K562 (cell line): ENCODE measurements around the gene ST6GALNAC3. TPM values are rescaled to one million over a fixed set of nuclear protein-coding genes. Genes with fewer than 3 reads are reported as not detected.

Source experiments
- ATAC-seq: fragments of 200-7000 bp; cut with Tn5 transposase; 3 replicates; pipeline ENCODE4 v1.9.1; 2020; ENCODE audit warnings: moderate library complexity
- BruUV-seq: library from RNA; stranded (reverse); fragments of 400-500 nt; replicated peaks from 2 replicates; lab custom pipeline; 2021; lab: Mats Ljungman, UMichigan
- CTCF ChIA-PET: fragments of 300-600 bp; formaldehyde crosslinking; extraction: SDS; loops from one replicate; lab custom pipeline; 2021; ENCODE audit warnings: low intra/inter-chr PET ratio; lab: Yijun Ruan, JAX
- POLR2A ChIA-PET: fragments of 300-600, 350-650 bp; sonication (Branson Sonifier 250); formaldehyde crosslinking; extraction: SDS; loops from one replicate; lab custom pipeline; 2021; ENCODE audit warnings: antibody characterized with exemption, inconsistent platforms; lab: Yijun Ruan, JAX
- DNase-seq, 4 experiments: peaks; one replicate each; pipeline versions ENCODE4 v3.0.0 to v3.0.0-alpha.2; 2011 to 2018; ENCODE audit warnings: low spot score in 3 of 4, mixed read lengths in 3 of 4; ENCODE audit errors: extremely low read depth in 1 of 4
- FAIRE-seq: peaks from 2 replicates; lab custom pipeline; 2011; peaks lifted over from hg19 to GRCh38; lab: Jason Lieb, UNC
- H2AFZ ChIP-seq: 2 replicates; pipeline ENCODE4 v1.6.0; 2011; ENCODE audit warnings: low read depth, low read length, control low read depth, inconsistent platforms
- H3K27ac ChIP-seq: fragments of 200-600 bp; 3 replicates; pipeline ENCODE4 v1.8.0; 2011; ENCODE audit warnings: low read depth, mild to moderate bottlenecking, control low read depth, inconsistent platforms, low read length, moderate library complexity, mixed read lengths; ENCODE audit errors: extremely low read depth
- H3K27me3 ChIP-seq, 2 experiments: fragments of 300-600 bp in 1 of 2; 2 replicates in 1 of 2; 3 replicates in 1 of 2; pipeline versions ENCODE4 v1.6.0 to v1.8.0; 2011; ENCODE audit warnings: inconsistent platforms in 2 of 2, low read length in 2 of 2, mild to moderate bottlenecking in 1 of 2, mixed read lengths in 1 of 2, moderate library complexity in 1 of 2; ENCODE audit not compliant: control insufficient read depth in 2 of 2, insufficient read depth in 2 of 2
- H3K36me3 ChIP-seq: fragments of 300-600 bp; 3 replicates; pipeline ENCODE4 v1.8.0; 2011; ENCODE audit warnings: mild to moderate bottlenecking, low read length, inconsistent platforms; ENCODE audit not compliant: control insufficient read depth, insufficient read depth
- H3K4me1 ChIP-seq, 2 experiments: fragments of 200-600 bp in 1 of 2; replicated peaks in 1 of 2; 2 replicates in 1 of 2; 3 replicates in 1 of 2; pipeline versions ENCODE4 v1.5.1 to v1.8.0; 2011; ENCODE audit warnings: inconsistent platforms in 2 of 2, low read length in 2 of 2, mild to moderate bottlenecking in 1 of 2, mixed read lengths in 1 of 2, moderate library complexity in 1 of 2; ENCODE audit not compliant: control insufficient read depth in 2 of 2, insufficient read depth in 2 of 2
- H3K4me2 ChIP-seq: 2 replicates; pipeline ENCODE4 v1.6.1; 2011; ENCODE audit warnings: low read length, control low read depth, inconsistent platforms, mixed read lengths; ENCODE audit not compliant: insufficient read depth
- H3K4me3 ChIP-seq: fragments of 200-600 bp; sonication (generic), shearing (Covaris generic); 2 replicates; pipeline ENCODE4 v1.5.1; 2016; ENCODE audit warnings: control low read depth, inconsistent platforms
- H3K79me2 ChIP-seq: fragments of 200-600 bp; 3 replicates; pipeline ENCODE4 v1.8.0; 2011; ENCODE audit warnings: low read length, inconsistent platforms; ENCODE audit not compliant: control insufficient read depth, insufficient read depth
- H3K9ac ChIP-seq, 2 experiments: 2 replicates each; pipeline versions ENCODE4 v1.6.0 to v1.6.1; 2011; ENCODE audit warnings: low read depth in 2 of 2, low read length in 2 of 2, control low read depth in 1 of 2, inconsistent platforms in 1 of 2, mild to moderate bottlenecking in 1 of 2, mixed read lengths in 1 of 2; ENCODE audit not compliant: insufficient read depth in 1 of 2
- H3K9me1 ChIP-seq: one replicate; pipeline ENCODE4 v1.6.0; 2011; ENCODE audit warnings: inconsistent platforms, mild to moderate bottlenecking, low read length, moderate library complexity; ENCODE audit not compliant: control insufficient read depth, insufficient read depth
- H3K9me3 ChIP-seq: replicated peaks from 2 replicates; pipeline ENCODE4 v1.5.1; 2011; ENCODE audit warnings: low read depth, low read length, inconsistent platforms; ENCODE audit not compliant: control insufficient read depth, insufficient read depth
- H4K20me1 ChIP-seq: replicated peaks from 2 replicates; pipeline ENCODE4 v1.6.1; 2011; ENCODE audit warnings: low read length, inconsistent platforms, mixed read lengths; ENCODE audit not compliant: control insufficient read depth, insufficient read depth
- HNRNPL ChIP-seq: fragments of 200-400 bp; formaldehyde crosslinking; IDR thresholded peaks from 2 replicates; pipeline ENCODE4 v1.6.1; 2017; ENCODE audit warnings: low read depth, mild to moderate bottlenecking, low read length
- KDM1A ChIP-seq, 2 experiments: fragments of 450-650 bp; IDR thresholded peaks; 2 replicates each; pipeline ENCODE4 v1.6.1; 2016; ENCODE audit warnings: mild to moderate bottlenecking in 2 of 2
- NELFE ChIP-seq: IDR thresholded peaks from 2 replicates; pipeline ENCODE4 v1.6.1; 2011; ENCODE audit warnings: mild to moderate bottlenecking; ENCODE audit not compliant: insufficient read depth, insufficient read length
- RFX5 ChIP-seq: IDR thresholded peaks from 2 replicates; pipeline ENCODE4 v1.6.1; 2011; ENCODE audit warnings: low read depth, mild to moderate bottlenecking, improper control_type of control experiment, low read length
- TBL1XR1 ChIP-seq, 2 experiments: IDR thresholded peaks; 2 replicates each; pipeline ENCODE4 v1.6.1; 2012; ENCODE audit warnings: improper control_type of control experiment in 2 of 2, low read length in 2 of 2, mild to moderate bottlenecking in 1 of 2
- ZNF282 ChIP-seq: sonication (generic); formaldehyde crosslinking; IDR thresholded peaks from 2 replicates; pipeline ENCODE4 v1.8.1; 2023; ENCODE audit warnings: missing genetic modification reagents
- WGBS: fragments of 100-300 bp; shearing (Covaris generic); methylation state at CpG from one replicate; pipeline ENCODE4 v1.1.6; 2016; ENCODE audit warnings: low coverage, mixed read lengths; ENCODE audit not compliant: insufficient coverage; ENCODE audit errors: missing lambda C conversion rate; 5-methylcytosine and 5-hydroxymethylcytosine counted together
- in situ Hi-C: fragments of 300-500 bp; cut with MboI; formaldehyde crosslinking; loops from 4 replicates; pipeline ENCODE4 v1.15.0; 2018; ENCODE audit warnings: inconsistent platforms, mixed read lengths
- intact Hi-C: fragments of 100-400 bp; cut with micrococcal nuclease; formaldehyde crosslinking; loops from 2 replicates; pipeline ENCODE4 v1.14.2; 2022
- polyA plus RNA-seq, 8 experiments: library from polyadenylated mRNA; depleted of rRNA in 4 of 8; stranded (reverse) in 5 of 8; unstranded in 3 of 8; fragments of >200 nt; fragmentation: Nextera tagmentation in 2 of 8; fragmentation: Illumina TruSeq in 1 of 8; extraction: Ambion mirVana in 2 of 8; extraction: Trizol in 1 of 8; gene quantifications; 2 replicates each; pipeline versions ENCODE4 v1.2.1 to v1.2.3, GENCODE V29; 2011 to 2014; ENCODE audit warnings: inconsistent platforms in 1 of 8, missing spikeins in 1 of 8
- total RNA-seq, 7 experiments: library from RNA; depleted of rRNA in 6 of 7; stranded (reverse); fragments of >200 nt in 6 of 7; fragmentation: Illumina TruSeq in 2 of 7; extraction: Trizol in 2 of 7; gene quantifications; 2 replicates each; pipeline versions ENCODE4 v1.2.1 to v1.2.3, GENCODE V29; 2011 to 2021; ENCODE audit warnings: low replicate concordance in 1 of 7
- TF ChIP-seq, protein P1 (sequence below), 2 experiments: IDR thresholded peaks; 2 replicates each; pipeline ENCODE4 v1.6.1; 2011; ENCODE audit warnings: borderline replicate concordance in 1 of 2, control low read depth in 1 of 2, low read depth in 1 of 2, low read length in 1 of 2, mild to moderate bottlenecking in 1 of 2, mixed read lengths in 1 of 2, moderate library complexity in 1 of 2; ENCODE audit not compliant: insufficient read depth in 1 of 2, insufficient read length in 1 of 2, poor library complexity in 1 of 2, severe bottlenecking in 1 of 2; ENCODE audit errors: extremely low read depth in 1 of 2
- TF ChIP-seq, protein P2 (sequence below), 2 experiments: fragments of 450-650 bp in 1 of 2; IDR thresholded peaks; 2 replicates each; pipeline ENCODE4 v1.6.1; 2011 to 2017; ENCODE audit warnings: low read depth in 2 of 2, antibody characterized with exemption in 1 of 2, borderline replicate concordance in 1 of 2, low read length in 1 of 2, mild to moderate bottlenecking in 1 of 2, mixed read lengths in 1 of 2; ENCODE audit not compliant: control insufficient read depth in 1 of 2
- TF ChIP-seq, protein P3 (sequence below): fragments of 450-650 bp; formaldehyde crosslinking; IDR thresholded peaks from 2 replicates; pipeline ENCODE4 v1.4.0; 2020; ENCODE audit warnings: mild to moderate bottlenecking
- TF ChIP-seq, protein P4 (sequence below): fragments of 250-450 bp; sonication (Bioruptor Pico); IDR thresholded peaks from 2 replicates; pipeline ENCODE4 v1.9.0; 2021; ENCODE audit warnings: mild to moderate bottlenecking

ST6GALNAC3 gene
- total and polyA plus RNA-seq, 9 of the 15 experiments (the other 6 are each of a cell fraction or from before 2014, with no cell fraction given), result 0.04 to 0.29 (median 0.18) TPM; not detected in 6

DNA sequence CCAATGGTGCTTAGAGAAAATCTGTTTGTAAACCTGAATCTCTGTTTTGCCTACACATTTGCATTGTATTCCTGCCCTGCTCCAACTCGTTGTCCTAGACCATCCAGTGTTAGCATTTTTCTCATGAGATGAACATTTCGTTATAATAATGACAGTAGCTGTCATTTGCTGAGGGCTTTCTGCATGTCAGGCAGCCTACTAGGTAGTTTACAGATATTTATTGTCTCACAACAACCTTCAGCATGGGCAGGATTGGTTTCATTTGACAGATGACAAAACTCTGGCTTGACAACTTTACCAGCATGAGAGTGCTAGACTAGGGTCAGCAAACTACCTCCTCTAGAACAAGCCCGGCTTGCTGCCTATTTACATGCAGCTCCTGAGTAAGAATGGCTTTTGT, 10.1 kb downstream of the ST6GALNAC3 start:
- ATAC-seq (no peak), DNase-seq (no peak), FAIRE-seq (no peak)
- WGBS, result 0% methylated on average over 3 of the region's 3 CpGs
- ChIA-PET POLR2A (interaction anchor here (0.6 kb wide), 1 partner anchor 1298 kb away, joined by 3 read pairs; no protein-coding TSS in a partner anchor), CTCF (no interaction called here)
- BruUV-seq, result no TSS peak
- no peaks in the 10 kb centered on the region for H3K79me2 ChIP-seq
- no peaks in the 10 kb centered on the region for H3K4me1 ChIP-seq
- in situ Hi-C loops (no loop called here), intact Hi-C loops (no loop called here)
- H3K4me3 ChIP-seq, result no peak overlapping the region
- H3K4me2 ChIP-seq, result no peak overlapping the region
- H3K9ac ChIP-seq, result no peak overlapping the region
- H3K36me3 ChIP-seq, result no peaks in the 10 kb centered on the region
- no peak overlapping the region for H2AFZ ChIP-seq
- TF ChIP-seq KDM1A (IDR thresholded peaks at IDR 0.05) (no peak), HNRNPL (no peak)
- TF ChIP-seq, protein P1, sequence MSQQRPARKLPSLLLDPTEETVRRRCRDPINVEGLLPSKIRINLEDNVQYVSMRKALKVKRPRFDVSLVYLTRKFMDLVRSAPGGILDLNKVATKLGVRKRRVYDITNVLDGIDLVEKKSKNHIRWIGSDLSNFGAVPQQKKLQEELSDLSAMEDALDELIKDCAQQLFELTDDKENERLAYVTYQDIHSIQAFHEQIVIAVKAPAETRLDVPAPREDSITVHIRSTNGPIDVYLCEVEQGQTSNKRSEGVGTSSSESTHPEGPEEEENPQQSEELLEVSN (IDR thresholded peaks at IDR 0.05; ENCODE audit: borderline replicate concordance in 1 of 2, extremely low read depth in 1 of 2, insufficient read depth in 1 of 2, insufficient read length in 1 of 2, low read depth in 1 of 2, low read length in 1 of 2, poor library complexity in 1 of 2, severe bottlenecking in 1 of 2), result no peak
- H3K27me3 ChIP-seq, result no peaks in the 10 kb centered on the region
- no peaks in the 10 kb centered on the region for H3K9me3 ChIP-seq
- H3K9me1 ChIP-seq, result no peaks in the 10 kb centered on the region
- no peaks in the 10 kb centered on the region for H4K20me1 ChIP-seq
- no peak overlapping the region for H3K27ac ChIP-seq

DNA sequence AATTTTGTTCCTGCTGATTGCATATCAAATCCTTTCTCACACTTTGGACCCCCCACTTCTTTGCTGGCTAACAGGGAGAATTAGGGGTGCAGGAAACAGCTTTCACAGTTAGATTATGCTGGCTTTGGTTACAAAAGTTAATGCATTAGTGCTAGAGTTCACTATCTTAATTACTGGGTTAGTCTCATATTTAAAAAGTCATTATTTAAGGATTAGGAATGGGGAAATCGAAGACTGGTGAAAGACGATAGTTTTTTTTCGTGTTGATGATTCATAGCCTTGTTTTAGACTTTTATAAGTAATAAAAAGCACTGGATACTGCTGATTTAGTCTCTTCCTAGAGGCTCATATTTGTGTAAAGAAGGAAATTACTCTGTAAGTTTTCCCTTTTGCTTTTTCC, 11.6 kb downstream of the ST6GALNAC3 start:
- 0% methylated on average over 3 of the region's 3 CpGs for WGBS
- Histone ChIP-seq H3K27ac (no peak overlapping the region), H3K9me3 (no peaks in the 10 kb centered on the region), H3K9ac (no peak overlapping the region), H3K4me3 (no peak overlapping the region), H4K20me1 (no peaks in the 10 kb centered on the region), H3K36me3 (no peaks in the 10 kb centered on the region), H3K4me2 (no peak overlapping the region), H3K79me2 (no peaks in the 10 kb centered on the region), H3K27me3 (no peaks in the 10 kb centered on the region), H3K4me1 (no peaks in the 10 kb centered on the region), H3K9me1 (no peaks in the 10 kb centered on the region), H2AFZ (no peak overlapping the region)
- intact Hi-C loops, result no loop called here
- ATAC-seq, result no peak
- FAIRE-seq, result no peak
- ChIA-PET POLR2A (no interaction called here), CTCF (no interaction called here)
- in situ Hi-C loops, result no loop called here
- DNase-seq, result no peak
- no TSS peak for BruUV-seq
- TF ChIP-seq, protein P2, sequence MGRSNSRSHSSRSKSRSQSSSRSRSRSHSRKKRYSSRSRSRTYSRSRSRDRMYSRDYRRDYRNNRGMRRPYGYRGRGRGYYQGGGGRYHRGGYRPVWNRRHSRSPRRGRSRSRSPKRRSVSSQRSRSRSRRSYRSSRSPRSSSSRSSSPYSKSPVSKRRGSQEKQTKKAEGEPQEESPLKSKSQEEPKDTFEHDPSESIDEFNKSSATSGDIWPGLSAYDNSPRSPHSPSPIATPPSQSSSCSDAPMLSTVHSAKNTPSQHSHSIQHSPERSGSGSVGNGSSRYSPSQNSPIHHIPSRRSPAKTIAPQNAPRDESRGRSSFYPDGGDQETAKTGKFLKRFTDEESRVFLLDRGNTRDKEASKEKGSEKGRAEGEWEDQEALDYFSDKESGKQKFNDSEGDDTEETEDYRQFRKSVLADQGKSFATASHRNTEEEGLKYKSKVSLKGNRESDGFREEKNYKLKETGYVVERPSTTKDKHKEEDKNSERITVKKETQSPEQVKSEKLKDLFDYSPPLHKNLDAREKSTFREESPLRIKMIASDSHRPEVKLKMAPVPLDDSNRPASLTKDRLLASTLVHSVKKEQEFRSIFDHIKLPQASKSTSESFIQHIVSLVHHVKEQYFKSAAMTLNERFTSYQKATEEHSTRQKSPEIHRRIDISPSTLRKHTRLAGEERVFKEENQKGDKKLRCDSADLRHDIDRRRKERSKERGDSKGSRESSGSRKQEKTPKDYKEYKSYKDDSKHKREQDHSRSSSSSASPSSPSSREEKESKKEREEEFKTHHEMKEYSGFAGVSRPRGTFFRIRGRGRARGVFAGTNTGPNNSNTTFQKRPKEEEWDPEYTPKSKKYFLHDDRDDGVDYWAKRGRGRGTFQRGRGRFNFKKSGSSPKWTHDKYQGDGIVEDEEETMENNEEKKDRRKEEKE (IDR thresholded peaks at IDR 0.05; ENCODE audit: borderline replicate concordance in 1 of 2, control insufficient read depth in 1 of 2, low read depth in 2 of 2, low read length in 1 of 2), result no peak
- TF ChIP-seq RFX5 (no peak), ZNF282 (CRISPR knock-in tag) (no peak), TBL1XR1 (IDR thresholded peaks at IDR 0.05; ENCODE audit: low read length in 2 of 2) (no peak), NELFE (no peak)
- TF ChIP-seq, protein P3, sequence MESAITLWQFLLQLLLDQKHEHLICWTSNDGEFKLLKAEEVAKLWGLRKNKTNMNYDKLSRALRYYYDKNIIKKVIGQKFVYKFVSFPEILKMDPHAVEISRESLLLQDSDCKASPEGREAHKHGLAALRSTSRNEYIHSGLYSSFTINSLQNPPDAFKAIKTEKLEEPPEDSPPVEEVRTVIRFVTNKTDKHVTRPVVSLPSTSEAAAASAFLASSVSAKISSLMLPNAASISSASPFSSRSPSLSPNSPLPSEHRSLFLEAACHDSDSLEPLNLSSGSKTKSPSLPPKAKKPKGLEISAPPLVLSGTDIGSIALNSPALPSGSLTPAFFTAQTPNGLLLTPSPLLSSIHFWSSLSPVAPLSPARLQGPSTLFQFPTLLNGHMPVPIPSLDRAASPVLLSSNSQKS (CRISPR knock-in tag), result no peak
- TF ChIP-seq, protein P4, sequence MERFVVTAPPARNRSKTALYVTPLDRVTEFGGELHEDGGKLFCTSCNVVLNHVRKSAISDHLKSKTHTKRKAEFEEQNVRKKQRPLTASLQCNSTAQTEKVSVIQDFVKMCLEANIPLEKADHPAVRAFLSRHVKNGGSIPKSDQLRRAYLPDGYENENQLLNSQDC (CRISPR knock-in tag), result no peak
